ENCODE measurements around the gene TMEM171. TPM values are rescaled to one million over a fixed set of nuclear protein-coding genes. Genes with fewer than 3 reads are reported as not detected.

TMEM171 gene
- total RNA-seq, 1 donor from 2014 or later = 22.6 TPM

DNA sequence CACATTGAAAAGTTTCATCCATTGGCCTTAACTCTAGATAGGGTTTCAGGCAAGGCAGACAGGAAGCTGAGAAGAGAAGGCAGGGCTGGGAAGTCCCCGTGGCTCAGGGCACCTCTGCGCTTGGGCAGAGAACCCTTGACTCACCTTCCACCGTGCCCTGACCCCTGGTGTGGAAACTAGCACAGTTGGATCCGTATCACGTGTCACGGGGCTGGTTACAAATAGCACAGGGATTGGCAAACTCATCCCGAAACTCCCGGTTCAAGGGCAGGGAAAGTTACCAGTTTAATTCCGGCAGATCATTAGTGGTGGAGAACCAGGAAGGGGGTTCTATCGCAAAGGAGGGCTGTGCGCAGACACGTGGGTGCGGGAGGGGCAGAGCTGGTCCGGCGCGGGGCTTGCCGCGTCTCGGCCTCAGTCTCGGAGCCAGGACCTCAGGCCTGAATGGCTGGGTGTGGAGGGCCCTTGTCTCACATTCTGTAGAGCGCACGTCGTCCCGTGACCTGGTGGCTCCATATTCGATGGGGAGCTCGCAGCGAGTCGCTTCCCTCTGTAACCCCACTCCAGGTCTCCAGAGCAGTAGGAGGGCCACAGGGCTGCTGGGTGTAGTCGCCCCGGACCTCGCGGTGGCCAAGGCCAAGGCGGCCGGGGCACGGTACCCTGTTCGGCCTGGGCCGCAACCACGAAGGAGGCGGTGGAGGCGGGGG, 771 bp upstream of the TMEM171 start:
- peak; percentile 38 for DNase-seq (ENCODE audit: low read depth)

DNA sequence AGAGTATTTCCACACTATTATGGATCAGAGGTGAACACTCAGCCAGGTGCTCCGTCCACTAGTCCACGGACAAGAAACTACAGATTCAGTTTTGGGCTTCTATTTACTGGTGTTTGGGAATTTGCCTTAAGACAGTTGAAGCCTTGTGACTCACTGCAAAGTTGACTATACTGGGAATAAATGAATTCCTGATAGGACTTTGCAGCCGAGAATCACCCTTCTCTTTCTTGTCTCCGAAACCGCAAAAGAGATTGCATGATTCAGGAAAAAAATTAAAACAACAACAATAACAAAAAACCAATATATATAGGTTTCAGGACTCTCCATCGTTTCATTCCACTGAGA, 716 bp downstream of the TMEM171 start:
- no peak for DNase-seq (ENCODE audit: low read depth)

DNA sequence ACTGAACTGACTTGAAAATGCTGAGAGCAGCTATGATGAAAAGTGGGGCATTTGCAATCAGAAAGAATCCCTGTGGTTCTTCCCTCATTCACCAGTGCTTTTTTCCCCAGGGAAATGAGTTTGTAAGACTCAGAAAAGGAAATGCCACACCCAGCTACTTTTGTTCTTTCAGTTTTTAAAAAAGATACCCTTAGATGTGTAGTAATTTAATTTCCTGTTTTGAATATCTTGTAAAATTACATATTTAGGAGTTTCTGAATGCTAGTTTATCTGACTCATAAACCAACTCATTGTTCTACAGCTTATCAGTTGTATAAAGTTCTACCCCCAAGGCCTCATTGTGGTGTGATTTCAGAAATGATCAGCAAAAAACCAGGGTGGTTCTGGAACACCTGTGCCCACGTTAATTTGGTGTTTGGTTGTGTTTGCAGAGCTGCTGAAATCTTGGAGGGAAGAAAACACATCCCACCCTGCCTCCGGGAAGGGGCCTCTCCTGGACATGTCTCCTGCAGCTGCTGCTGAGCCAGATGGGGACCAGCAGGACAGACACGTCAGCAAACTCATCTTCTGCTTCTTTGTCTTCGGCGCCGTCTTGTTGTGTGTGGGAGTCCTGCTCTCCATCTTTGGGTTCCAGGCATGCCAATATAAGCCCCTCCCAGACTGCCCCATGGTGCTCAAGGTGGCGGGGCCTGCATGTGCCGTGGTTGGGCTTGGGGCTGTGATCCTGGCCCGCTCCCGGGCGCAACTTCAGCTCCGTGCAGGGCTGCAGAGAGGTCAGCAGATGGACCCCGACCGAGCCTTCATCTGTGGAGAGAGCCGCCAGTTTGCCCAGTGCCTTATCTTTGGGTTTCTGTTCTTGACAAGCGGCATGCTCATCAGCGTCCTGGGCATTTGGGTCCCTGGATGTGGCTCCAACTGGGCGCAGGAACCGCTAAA, 2.8 kb downstream of the TMEM171 start:
- peak; percentile 53 for DNase-seq (ENCODE audit: low read depth)

DNA sequence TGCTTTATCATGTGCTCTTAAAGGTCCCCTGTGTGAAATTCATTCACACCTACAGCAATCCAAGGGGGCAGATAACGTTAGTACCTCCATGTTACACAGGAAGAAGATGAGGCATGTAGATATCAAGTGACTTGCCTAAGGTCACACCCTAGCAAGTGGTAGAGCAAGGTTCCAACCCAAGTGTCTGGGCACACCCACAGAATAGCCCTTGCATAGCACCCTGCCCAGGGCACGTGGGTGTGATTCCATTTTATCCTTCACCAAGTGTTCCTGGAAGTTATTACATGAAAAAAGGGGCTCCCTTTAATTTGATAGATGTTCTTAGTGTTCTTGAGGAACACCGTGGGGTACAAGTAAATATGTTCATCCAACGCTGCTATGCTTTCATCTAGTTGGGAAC, 4.9 kb downstream of the TMEM171 start:
- no peak for DNase-seq (ENCODE audit: low read depth)

DNA sequence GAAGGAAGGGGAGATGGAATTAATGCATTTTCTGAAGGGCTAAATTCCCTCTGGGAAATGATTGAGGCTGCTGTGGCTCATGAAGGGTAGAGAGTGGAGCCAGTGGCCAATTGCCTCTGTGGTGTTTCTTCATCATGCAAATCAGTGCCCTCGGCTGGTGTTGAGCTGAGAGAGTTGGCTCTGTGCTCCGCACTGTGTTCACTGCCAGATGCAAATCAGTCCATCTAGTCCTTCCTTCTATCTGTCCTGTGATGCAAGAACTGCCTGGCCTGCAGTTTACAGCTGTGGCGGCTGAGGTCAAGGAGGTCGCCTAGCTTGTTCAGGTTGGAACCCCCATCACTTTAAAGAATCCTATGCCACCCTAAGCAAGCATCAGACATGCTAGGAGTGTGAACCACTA, 6.0 kb downstream of the TMEM171 start:
- no peak for DNase-seq (ENCODE audit: low read depth)

DNA sequence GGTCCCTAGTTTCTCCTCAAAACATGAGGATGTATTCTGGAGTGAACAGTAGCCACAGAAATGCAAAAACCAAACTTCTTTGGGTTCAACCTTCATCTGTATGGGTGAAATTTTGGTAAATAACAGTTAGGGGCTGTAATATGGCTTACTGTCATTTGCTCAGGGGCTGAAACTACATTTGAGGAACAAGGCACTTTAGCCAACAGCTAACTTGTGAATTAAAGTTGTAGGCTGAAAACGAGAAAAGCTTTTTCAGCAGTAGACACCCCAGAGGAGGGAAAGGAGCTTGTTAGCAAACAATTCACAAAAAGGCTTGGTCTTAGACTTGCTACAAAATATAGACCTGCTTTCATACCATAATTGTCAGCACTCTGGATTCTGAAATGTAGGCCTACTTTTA, 6.6 kb downstream of the TMEM171 start:
- no peak for DNase-seq (ENCODE audit: low read depth)

DNA sequence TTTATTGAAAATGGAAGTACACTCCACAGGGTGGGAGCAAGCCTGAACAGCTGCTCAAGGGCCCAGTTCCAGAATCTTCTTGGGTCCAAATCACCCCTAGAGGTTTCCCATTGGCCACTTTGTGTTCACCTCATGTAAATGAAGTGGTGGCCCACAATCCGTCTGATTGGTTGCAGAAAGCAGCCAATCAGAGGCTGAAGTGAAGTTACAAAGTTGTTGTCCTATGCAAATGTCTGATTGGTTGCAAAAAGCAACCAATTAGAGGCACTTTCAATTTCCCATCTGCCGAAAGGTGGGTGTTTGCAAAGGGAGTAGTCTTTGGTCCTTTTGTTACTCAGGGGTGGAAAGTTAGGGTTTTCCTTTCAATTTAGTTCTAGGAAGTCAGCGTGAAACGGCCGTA, 8.8 kb downstream of the TMEM171 start:
- no peak for DNase-seq (ENCODE audit: low read depth)

DNA sequence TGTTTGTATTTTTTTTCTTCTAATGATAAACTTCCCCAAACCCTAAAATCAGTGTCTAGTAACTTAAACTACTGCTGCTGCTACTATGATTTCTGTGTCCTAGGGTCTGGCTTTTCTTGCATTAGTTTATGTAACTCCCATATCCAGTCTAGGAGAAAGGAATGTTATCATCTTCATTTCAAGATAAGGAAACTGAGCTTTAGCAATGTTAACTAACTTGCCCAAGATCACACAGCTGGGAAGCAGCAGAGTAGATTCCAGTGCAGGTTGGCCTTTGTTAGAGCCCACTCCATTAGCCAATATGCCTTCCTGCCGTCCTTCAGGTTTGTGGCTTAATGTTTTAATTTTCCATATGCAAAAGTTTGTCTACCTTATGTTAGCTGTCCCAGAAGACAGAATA, 10.4 kb downstream of the TMEM171 start:
- DNase-seq (ENCODE audit: low read depth) = no peak

DNA sequence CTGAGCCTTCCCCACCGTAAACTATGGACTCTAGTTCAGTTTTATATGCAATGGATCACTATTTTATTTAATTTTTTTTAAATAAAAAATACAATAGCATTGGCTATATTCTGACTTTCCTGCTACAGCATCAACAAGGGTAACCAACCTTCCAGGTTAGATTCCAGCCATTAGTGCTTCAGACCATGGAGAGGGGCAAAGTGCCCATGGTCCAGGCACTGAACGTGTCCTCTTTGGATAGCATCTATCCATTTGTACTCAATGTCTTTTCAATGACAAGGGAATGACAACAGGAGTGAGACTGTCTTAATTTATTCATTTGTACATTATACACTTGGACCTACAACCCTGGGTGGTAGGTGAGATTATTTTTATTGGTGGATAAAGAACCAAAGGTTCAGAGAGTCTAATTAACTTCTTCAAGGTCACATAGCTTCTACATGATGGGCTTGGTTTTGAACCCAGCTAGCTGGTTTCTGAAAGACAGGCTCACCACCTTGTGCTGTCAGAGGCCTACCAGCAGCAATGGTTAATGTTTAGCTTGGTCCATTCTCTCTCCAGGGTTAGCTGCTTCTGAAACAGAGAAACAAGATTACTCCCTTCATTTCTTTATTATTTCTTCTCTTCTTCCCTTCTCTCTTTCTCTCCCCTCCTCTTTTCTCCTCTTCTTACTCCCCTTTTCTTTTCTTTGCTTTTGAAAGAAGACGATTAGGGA, 11.5 kb downstream of the TMEM171 start:
- DNase-seq (ENCODE audit: low read depth) = no peak

DNA sequence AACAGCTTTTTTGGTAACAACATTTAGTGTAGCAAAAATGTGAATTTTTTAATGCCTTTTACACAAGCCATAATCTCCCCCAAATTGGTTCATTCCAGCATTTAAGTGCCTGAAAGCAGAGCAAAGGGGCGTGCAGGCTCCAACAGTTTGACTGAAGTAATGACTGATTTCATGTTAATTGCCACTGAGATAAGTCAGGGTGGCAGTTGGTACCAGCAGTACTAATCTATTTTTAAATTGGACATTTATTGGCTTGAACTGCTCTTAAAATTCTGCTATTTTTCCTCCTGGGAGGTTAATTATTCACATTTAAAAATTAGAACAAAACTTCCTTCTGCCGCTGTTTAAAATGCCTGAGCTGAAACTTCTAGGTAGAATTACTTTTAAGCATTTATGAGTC, 12.4 kb downstream of the TMEM171 start:
- no peak for DNase-seq (ENCODE audit: low read depth)

DNA sequence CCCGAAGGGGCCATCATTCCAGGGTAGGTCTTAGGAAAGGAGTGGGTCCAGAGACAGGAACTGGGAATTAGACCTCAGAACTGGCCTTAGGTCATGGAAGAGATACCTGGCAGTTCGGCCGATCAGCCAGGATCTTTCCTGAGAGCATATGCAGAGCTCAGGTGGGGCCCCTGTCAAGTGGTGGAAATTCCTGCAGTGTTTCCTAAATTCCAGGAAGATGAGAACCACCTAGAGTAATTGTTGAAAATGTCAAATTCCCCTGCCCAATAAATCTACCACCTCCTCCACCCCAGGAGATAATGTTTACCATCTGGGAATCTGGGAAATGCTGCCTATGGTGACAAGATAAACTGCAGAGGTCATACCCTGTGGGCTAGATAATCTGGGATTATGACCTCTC, 14.6 kb downstream of the TMEM171 start:
- no peak for DNase-seq (ENCODE audit: low read depth)

DNA sequence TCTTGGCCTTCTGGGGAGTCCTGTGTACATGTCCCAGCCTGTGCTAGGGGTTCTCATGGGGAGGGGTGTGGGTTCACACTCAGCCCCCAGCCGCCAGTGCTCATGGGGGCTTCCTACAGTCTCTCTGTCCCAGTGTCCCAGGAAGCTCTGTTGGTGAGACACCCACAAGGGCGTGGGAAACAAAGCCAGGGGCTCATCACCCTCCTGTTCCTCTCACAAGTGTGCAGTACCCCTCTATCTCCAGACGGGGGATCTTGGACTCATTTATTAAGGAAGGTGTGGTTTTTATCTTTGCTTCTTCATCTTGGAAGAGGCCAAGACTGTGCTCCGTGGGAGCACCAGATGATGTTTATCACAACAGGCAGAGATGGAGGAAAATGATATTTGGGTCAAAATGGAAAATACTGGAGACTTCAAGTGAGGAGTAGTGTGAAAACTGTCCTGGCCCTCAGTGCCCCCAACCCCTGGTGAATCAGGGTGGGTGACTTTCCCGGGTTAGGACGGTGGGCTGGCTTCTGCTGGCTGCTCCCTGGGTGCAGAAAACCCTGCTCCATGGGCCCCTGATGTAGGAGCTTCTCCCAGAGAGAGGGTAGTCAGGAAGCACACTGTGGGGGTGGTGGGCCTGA, 15.2 kb downstream of the TMEM171 start:
- DNase-seq (ENCODE audit: low read depth) = peak; percentile 78

DNA sequence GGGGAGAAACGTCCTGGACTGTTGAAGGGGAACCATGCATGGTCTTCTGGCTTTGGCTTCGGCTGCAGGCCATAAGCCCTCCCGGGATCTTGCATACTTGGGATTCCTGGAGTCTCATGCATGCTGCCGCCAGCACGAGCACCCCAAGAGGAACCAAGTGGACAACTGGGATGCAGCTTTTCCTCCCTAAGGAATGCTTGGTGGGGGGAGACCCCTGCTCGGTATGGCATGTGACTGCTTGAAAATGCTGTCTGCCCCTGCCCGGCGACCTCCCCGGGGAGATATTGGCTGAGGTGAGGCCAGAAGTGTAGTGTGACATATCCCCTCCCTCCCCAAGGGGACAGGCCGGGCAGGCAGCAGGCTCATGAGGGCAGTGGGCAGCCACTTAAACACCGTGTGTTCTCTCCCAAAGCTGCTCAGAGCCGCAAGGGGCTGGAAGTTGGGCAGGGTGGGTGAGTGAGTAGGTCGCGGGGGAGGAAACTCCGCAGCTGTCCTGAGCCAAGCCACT, 15.7 kb downstream of the TMEM171 start:
- DNase-seq (ENCODE audit: low read depth) = peak; percentile 66

DNA sequence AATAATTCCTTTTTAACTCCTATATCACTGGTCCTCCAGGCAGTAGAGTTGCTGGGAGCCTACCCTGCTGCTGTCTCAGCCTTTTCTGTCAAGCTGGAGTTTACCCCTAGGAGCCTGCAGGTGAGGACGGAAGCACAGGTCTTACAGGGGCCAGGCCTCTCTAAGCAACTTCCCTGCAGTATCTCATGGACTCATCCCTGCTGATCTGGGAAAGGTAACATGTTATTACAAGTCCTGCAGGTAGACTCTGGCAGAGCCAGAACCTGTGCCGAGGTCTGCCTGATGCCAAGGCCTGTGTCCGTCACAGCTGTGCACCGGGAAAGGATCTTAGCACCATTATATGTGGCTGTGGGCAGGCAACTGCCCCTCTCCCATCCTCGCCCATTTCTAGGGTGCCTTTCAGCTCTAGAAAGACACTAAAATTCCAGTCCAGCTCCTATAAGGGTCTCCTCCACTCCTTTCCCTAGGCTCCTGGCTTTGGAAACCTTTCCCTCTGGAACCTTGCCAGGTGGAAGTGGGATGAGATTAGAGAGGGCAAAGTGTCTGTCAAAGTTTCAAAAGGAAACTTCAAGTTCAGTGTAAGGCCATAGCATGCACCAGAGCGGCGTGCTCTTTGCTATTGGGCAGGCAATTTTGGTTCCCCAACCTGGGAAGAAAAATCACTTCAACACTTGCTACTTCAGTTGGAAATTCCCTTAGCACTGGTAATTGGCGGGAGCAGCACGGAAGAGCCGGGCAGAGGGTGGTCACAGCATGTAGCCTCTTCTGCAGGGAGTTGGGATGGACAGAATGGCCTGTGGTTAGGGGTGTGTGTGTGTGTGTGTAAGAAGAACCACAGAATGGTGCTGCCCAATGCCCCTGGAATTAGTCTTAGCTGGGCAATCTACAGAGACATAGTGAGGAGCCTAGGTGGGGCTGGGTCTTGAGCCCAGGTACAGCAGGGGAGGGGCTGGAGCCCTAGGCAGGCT, 17.5 kb downstream of the TMEM171 start:
- DNase-seq (ENCODE audit: low read depth) = peak; percentile 18

DNA sequence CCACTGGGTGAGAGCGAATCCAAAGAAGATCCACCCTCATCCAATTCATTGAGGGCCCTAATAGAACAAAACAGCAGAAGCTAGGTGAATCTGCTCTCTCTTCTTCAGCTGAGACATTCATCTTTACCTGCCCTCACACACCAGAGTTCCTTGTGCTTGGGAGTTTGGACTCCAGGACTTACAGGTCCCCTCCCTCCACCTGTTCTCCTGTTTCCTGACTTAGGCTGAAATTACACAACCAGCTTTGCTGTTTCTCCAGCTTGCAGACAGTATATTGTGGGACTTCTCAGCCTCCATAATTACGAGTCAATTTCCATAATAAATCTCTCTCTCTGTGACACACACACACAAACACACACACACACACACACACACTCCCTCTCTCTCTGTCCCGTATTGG, 19.1 kb downstream of the TMEM171 start:
- DNase-seq (ENCODE audit: low read depth) = no peak

DNA sequence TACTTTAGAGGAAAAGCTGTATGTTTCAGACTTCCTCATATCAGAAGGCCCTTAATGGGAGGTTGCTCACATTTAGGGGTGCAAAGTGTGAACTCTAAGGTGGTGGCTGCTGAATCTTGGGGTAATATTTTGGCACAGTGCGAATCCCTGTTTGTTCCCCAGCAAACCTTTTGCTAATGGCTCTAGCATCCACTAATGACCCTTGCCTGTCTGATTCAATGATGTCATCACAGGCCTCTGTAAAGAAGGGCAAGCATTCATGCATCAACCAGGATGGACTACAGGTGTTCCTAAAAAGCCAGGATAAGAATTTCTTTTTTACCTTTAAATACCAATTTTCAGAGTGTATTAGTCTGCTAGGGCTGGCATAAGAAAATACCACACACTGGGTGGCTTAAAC, 20.4 kb downstream of the TMEM171 start:
- DNase-seq (ENCODE audit: low read depth) = no peak

DNA sequence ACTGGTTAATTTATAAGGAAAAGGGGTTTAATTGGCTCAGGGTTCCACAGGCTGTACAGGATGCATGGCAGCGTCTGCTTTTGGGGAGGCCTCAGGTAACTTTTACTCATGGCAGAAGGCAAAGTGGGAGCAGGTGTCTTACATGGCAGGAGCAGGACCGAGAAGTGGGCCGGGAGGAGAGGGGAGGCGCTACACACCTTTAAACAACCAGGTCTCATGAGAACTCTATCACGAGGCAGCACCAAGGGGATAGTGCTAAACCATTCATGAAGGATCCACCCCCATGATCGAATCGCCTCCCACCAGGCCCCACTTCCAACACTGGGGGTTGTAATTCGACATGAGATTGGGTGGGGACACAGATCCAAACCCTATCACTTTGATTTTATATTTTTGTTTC, 21.7 kb downstream of the TMEM171 start:
- DNase-seq (ENCODE audit: low read depth) = no peak

DNA sequence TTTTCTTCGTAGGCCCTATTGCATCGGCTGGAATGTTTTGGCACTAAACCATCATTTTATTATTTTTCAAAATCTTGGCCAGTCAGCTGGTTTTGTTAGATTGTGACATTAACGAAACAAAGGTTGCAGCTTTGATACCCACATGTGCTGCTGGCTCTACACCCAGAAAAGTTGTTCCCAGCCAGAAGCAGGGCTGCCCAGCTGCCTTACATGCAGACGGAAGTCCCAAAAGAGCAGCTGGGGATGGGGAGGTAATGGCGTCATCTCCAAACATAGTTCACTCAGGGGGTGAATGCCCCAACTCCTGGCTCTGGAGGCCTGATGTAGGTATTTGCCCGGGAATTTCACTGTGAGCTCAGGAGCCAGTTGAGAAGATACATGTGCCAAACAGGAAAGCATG, 23.3 kb downstream of the TMEM171 start:
- DNase-seq (ENCODE audit: low read depth) = peak; percentile 64

DNA sequence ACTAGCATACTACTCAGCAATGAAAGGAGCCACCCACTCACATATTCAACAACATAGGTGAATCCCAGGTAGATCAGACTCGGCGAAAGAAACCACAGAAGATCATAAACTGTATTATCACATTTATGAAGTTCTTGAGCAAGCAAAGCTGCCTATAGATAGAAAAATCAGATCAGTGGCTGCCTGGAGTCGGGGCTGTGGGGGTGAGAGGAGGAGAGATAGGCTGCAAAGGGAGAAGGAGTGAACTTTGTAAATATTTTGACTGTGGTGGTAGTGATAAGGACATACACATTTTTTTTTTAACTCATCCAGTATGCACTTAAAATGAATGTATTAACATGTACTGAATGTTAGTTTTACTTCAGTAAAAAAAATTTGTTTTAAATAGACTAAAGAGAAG, 29.2 kb downstream of the TMEM171 start:
- DNase-seq (ENCODE audit: low read depth) = no peak

DNA sequence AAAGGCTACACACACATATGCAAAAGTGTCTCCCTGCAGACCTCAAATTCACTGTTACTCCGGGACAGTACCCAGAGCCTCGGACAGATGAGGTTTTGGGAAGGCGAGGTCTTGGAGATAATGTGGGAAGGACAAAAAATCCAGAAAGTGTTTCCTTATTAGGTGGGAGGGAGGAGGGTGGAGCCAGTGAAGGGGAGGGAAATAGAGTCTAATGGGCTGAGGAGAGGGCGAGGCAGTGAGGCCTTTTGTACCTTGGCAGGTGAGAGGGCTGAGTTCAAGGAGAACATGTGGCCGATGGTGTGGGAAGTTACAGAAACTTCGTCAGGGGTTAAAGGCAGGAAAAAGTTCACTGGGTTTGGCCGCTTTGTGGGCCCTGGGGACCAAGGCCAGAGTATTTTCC, 30.5 kb downstream of the TMEM171 start:
- DNase-seq (ENCODE audit: low read depth) = no peak
